Nephron progenitor cell (in vitro differentiated cells): ENCODE data around the gene GSTCD.
"Not testable (repeated sequence)": the region's sequence is repeated elsewhere in the genome, so short reads cannot be mapped to it uniquely, and the experiment has no call there.

ENCODE experiments used
- DNase-seq: peaks from one replicate; pipeline ENCODE4 v3.0.0; 2021
- H3K27ac Mint-ChIP-seq: 2 replicates; pipeline ENCODE4 v1.8.0; 2021; ENCODE audit warnings: mild to moderate bottlenecking, moderate library complexity, mixed read lengths
- H3K27me3 Mint-ChIP-seq: 2 replicates; pipeline ENCODE4 v1.8.0; 2021; ENCODE audit warnings: mild to moderate bottlenecking, low read depth, mixed read lengths; ENCODE audit not compliant: poor library complexity
- H3K36me3 Mint-ChIP-seq: 2 replicates; pipeline ENCODE4 v1.8.0; 2021; ENCODE audit warnings: low read depth, mixed read lengths
- H3K4me1 Mint-ChIP-seq: 2 replicates; pipeline ENCODE4 v1.8.0; 2021; ENCODE audit warnings: mixed read lengths
- H3K4me3 Mint-ChIP-seq: 2 replicates; pipeline ENCODE4 v1.8.0; 2021; ENCODE audit warnings: mild to moderate bottlenecking, moderate library complexity, mixed read lengths
- H3K9me3 Mint-ChIP-seq: 2 replicates; pipeline ENCODE4 v1.8.0; 2021; ENCODE audit warnings: mild to moderate bottlenecking, moderate library complexity, mixed read lengths
- CTCF ChIP-seq: fragments of 200-600 bp; sonication (generic); IDR thresholded peaks from 2 replicates; pipeline ENCODE4 v1.5.0; 2021; ENCODE audit warnings: antibody characterized with exemption

GSTCD gene

GRCh38 chr4:105843941-105844340 lies 135.4 kb downstream of the GSTCD start:
- no peak overlapping the region for H3K4me3 Mint-ChIP-seq
- DNase-seq = no peak
- no peak for TF ChIP-seq CTCF
- no peaks in the 10 kb centered on the region for H3K9me3 Mint-ChIP-seq
- peak overlapping the region; percentile 57 for H3K27ac Mint-ChIP-seq
- no peaks in the 10 kb centered on the region for H3K27me3 Mint-ChIP-seq
- peaks cover 6% of the 10 kb centered on the region for H3K4me1 Mint-ChIP-seq
- peaks cover 46% of the 10 kb centered on the region for H3K36me3 Mint-ChIP-seq

GRCh38 chr4:105845559-105845958 lies 137.0 kb downstream of the GSTCD start:
- TF ChIP-seq CTCF = no peak
- Mint-ChIP-seq H3K4me1 (peaks cover 6% of the 10 kb centered on the region), H3K27ac (no peak overlapping the region), H3K27me3 (no peaks in the 10 kb centered on the region), H3K4me3 (no peak overlapping the region), H3K36me3 (peaks cover 35% of the 10 kb centered on the region), H3K9me3 (no peaks in the 10 kb centered on the region)
- no peak for DNase-seq

GRCh38 chr4:105848359-105848758 lies 139.8 kb downstream of the GSTCD start:
- not testable (repeated sequence) for DNase-seq, H3K27me3 Mint-ChIP-seq, H3K4me3 Mint-ChIP-seq, H3K27ac Mint-ChIP-seq, H3K4me1 Mint-ChIP-seq
- peaks cover 14% of the 10 kb centered on the region for H3K9me3 Mint-ChIP-seq
- peaks cover 28% of the 10 kb centered on the region for H3K36me3 Mint-ChIP-seq

GRCh38 chr4:105851196-105851595 lies 142.6 kb downstream of the GSTCD start:
- no peak overlapping the region for H3K27ac Mint-ChIP-seq
- no peaks in the 10 kb centered on the region for H3K4me1 Mint-ChIP-seq
- peaks cover 42% of the 10 kb centered on the region for H3K9me3 Mint-ChIP-seq
- TF ChIP-seq CTCF = no peak
- no peak overlapping the region for H3K4me3 Mint-ChIP-seq
- no peak for DNase-seq
- peaks cover 37% of the 10 kb centered on the region for H3K36me3 Mint-ChIP-seq
- peaks cover 2% of the 10 kb centered on the region for H3K27me3 Mint-ChIP-seq

GRCh38 chr4:105852230-105852629 lies 143.6 kb downstream of the GSTCD start:
- peaks cover 52% of the 10 kb centered on the region for H3K9me3 Mint-ChIP-seq
- not testable (repeated sequence) for DNase-seq, H3K4me1 Mint-ChIP-seq, H3K27ac Mint-ChIP-seq, H3K27me3 Mint-ChIP-seq, H3K4me3 Mint-ChIP-seq
- H3K36me3 Mint-ChIP-seq = peaks cover 48% of the 10 kb centered on the region

- no peaks in the 10 kb centered on the region for H3K4me1 Mint-ChIP-seq
- no peak for DNase-seq
- peaks cover 72% of the 10 kb centered on the region for H3K36me3 Mint-ChIP-seq
- peaks cover 86% of the 10 kb centered on the region for H3K9me3 Mint-ChIP-seq
- H3K27ac Mint-ChIP-seq = no peak overlapping the region
- no peak for TF ChIP-seq CTCF
- H3K4me3 Mint-ChIP-seq = no peak overlapping the region
- no peaks in the 10 kb centered on the region for H3K27me3 Mint-ChIP-seq
These were observed 150.0 kb downstream of the GSTCD start for GRCh38 chr4:105858466-105859040.

GRCh38 chr4:105859233-105859632 lies 150.6 kb downstream of the GSTCD start:
- Mint-ChIP-seq H3K9me3 (peaks cover 84% of the 10 kb centered on the region), H3K27ac (no peak overlapping the region), H3K27me3 (no peaks in the 10 kb centered on the region), H3K4me3 (no peak overlapping the region), H3K36me3 (peaks cover 65% of the 10 kb centered on the region), H3K4me1 (no peaks in the 10 kb centered on the region)
- DNase-seq = no peak
- TF ChIP-seq CTCF = no peak
